ENCODE measurements around the gene PPP1R2B.

PPP1R2B gene

GRCh38 chr5:156879665-156880285 lies 29.7 kb downstream of the PPP1R2B start:
- DNase-seq, result no peak

DNA sequence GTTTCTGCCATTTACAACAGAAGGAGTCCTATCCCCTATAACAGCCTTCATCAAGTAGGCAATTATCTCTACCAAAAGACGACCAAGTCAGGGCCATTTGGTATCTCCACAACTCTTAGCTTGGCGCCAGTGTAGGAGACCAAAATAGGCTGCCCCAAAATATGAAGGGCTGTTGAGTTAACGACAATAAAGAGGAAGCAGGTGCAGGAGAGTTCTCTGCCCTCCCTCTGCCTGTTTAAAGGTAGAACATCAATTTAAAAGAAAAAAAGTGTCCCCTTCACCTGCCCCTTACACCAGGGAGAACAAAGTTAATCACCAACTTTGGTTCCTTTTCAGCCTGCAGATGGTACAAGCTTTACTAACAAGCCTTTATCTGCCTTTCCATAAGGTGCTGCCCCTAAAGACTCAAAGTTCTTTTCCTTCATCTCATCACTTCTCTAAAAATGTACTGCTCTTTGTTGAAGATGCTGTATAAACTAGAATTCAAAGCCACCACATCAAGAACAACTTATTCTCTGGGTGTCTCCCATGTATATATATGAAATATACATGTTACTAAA lies 33.3 kb downstream of the PPP1R2B start:
- DNase-seq, result no peak

DNA sequence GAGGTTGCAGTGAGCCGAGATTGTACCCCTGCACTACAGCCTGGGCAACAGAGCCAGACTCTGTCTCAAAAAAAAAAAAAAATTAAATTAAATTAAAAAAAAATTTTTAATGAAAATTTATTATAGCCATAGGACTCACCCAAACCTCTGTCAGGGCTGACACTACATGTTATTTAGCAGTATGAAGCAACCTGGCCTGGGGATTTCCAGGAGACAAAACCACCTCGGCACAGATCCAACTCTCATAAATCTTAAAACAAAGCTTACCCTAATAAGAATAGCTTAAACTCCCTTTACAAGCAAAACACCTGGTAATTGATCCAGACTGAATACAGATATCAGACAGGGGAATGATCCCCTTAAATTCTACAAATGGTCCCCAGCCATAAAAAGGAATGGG lies 38.4 kb downstream of the PPP1R2B start:
- DNase-seq, result no peak

- DNase-seq, result no peak
These were observed 42.1 kb downstream of the PPP1R2B start for GRCh38 chr5:156892223-156892622.

- DNase-seq, result no peak
These were observed 42.8 kb downstream of the PPP1R2B start for GRCh38 chr5:156892864-156893263.

DNA sequence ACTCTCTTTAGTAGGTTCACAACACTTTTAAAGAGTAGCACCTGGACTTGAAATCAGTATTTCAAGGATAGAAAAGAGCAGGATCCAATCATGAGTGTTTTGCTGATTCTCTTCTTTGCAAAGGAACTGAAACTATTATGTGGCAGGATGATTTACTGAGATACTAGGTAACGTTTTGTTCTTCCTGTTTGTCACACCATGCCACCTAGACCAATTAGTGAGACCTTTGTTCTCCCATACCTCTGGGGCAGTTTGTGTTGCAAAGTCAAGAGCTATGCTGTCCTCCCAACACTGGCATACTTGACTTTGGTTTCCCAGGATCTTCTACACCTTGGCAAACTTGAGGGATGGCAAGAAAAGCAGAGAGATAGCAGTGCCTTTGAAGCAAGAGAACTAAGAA lies 43.4 kb downstream of the PPP1R2B start:
- DNase-seq, result no peak

DNA sequence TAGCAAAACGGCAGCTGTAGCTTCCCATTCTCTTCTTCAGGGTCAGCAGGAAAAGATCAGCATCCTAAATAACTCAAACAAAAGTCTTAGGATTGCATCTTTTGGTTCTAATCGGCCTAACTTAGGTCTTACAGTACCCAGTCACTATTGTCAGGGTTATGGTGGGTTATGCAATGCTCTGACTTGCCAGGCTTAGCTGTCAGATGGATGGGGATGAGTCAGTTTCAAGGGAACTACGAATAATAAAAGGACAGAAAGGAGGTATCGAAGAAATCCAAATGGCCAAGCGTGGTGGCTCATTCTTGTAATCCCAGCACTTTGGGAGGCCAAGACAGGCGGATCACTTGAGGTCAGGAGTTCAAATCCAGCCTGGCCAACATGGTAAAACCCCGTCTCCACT lies 46.5 kb downstream of the PPP1R2B start:
- DNase-seq, result no peak

All from NCI-H510A (cell line).